Measurements from ENCODE around the gene FMO1.

DNA sequence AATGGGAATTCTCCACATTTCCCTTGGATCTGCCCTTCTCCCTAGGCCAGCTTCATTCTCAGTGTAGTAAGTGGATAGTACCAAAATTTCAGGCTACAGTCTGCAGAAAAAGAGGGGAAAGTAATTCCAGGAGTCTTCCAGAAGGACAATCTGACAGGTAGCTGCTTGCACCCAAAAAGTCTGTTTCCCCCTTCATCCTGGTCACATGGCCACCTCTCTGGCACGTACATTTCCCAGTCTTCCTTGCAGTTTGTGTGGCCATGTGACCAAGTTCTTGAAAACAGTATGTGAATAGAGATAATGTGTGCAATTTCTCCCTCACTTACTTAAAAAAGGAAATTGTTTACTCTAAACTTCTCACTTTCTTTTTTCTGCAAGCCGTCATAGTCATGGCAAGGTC is 51.0 kb downstream of the FMO1 start:
- no peak for TF ChIP-seq EZH2 (IDR thresholded peaks at IDR 0.05; ENCODE audit: borderline replicate concordance, low read depth, low read length, severe bottlenecking)
- TF ChIP-seq, protein P1, sequence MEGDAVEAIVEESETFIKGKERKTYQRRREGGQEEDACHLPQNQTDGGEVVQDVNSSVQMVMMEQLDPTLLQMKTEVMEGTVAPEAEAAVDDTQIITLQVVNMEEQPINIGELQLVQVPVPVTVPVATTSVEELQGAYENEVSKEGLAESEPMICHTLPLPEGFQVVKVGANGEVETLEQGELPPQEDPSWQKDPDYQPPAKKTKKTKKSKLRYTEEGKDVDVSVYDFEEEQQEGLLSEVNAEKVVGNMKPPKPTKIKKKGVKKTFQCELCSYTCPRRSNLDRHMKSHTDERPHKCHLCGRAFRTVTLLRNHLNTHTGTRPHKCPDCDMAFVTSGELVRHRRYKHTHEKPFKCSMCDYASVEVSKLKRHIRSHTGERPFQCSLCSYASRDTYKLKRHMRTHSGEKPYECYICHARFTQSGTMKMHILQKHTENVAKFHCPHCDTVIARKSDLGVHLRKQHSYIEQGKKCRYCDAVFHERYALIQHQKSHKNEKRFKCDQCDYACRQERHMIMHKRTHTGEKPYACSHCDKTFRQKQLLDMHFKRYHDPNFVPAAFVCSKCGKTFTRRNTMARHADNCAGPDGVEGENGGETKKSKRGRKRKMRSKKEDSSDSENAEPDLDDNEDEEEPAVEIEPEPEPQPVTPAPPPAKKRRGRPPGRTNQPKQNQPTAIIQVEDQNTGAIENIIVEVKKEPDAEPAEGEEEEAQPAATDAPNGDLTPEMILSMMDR (IDR thresholded peaks at IDR 0.05; ENCODE audit: borderline replicate concordance, extremely low read depth, low read length, poor library complexity, severe bottlenecking), result no peak
